WTC11 (cell line): ENCODE data around the gene SNAPC4.

Experiments
- SP1 ChIP-seq: sonication (generic); formaldehyde crosslinking; conservative IDR thresholded peaks from 2 replicates; pipeline ENCODE4 v1.8.1; 2022; ENCODE audit warnings: missing genetic modification reagents
- ZNF416 ChIP-seq: fragments of 250-450 bp; sonication (Bioruptor Pico); IDR thresholded peaks from 2 replicates; pipeline ENCODE4 v1.9.0; 2021; ENCODE audit warnings: mild to moderate bottlenecking, inconsistent platforms
- TF ChIP-seq, protein P1 (sequence below): fragments of 200-600 bp; IDR thresholded peaks from 2 replicates; pipeline ENCODE4 v1.8.0; 2022; ENCODE audit warnings: antibody characterized with exemption
- TF ChIP-seq, protein P2 (sequence below): sonication (generic); formaldehyde crosslinking; IDR thresholded peaks from 2 replicates; pipeline ENCODE4 v1.8.1; 2023; ENCODE audit warnings: mild to moderate bottlenecking, missing genetic modification reagents, borderline replicate concordance

- TF ChIP-seq, protein P1, sequence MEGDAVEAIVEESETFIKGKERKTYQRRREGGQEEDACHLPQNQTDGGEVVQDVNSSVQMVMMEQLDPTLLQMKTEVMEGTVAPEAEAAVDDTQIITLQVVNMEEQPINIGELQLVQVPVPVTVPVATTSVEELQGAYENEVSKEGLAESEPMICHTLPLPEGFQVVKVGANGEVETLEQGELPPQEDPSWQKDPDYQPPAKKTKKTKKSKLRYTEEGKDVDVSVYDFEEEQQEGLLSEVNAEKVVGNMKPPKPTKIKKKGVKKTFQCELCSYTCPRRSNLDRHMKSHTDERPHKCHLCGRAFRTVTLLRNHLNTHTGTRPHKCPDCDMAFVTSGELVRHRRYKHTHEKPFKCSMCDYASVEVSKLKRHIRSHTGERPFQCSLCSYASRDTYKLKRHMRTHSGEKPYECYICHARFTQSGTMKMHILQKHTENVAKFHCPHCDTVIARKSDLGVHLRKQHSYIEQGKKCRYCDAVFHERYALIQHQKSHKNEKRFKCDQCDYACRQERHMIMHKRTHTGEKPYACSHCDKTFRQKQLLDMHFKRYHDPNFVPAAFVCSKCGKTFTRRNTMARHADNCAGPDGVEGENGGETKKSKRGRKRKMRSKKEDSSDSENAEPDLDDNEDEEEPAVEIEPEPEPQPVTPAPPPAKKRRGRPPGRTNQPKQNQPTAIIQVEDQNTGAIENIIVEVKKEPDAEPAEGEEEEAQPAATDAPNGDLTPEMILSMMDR: no peak
- TF ChIP-seq ZNF416 (CRISPR knock-in tag) (no peak), SP1 (CRISPR knock-in tag) (no peak)
- TF ChIP-seq, protein P2, sequence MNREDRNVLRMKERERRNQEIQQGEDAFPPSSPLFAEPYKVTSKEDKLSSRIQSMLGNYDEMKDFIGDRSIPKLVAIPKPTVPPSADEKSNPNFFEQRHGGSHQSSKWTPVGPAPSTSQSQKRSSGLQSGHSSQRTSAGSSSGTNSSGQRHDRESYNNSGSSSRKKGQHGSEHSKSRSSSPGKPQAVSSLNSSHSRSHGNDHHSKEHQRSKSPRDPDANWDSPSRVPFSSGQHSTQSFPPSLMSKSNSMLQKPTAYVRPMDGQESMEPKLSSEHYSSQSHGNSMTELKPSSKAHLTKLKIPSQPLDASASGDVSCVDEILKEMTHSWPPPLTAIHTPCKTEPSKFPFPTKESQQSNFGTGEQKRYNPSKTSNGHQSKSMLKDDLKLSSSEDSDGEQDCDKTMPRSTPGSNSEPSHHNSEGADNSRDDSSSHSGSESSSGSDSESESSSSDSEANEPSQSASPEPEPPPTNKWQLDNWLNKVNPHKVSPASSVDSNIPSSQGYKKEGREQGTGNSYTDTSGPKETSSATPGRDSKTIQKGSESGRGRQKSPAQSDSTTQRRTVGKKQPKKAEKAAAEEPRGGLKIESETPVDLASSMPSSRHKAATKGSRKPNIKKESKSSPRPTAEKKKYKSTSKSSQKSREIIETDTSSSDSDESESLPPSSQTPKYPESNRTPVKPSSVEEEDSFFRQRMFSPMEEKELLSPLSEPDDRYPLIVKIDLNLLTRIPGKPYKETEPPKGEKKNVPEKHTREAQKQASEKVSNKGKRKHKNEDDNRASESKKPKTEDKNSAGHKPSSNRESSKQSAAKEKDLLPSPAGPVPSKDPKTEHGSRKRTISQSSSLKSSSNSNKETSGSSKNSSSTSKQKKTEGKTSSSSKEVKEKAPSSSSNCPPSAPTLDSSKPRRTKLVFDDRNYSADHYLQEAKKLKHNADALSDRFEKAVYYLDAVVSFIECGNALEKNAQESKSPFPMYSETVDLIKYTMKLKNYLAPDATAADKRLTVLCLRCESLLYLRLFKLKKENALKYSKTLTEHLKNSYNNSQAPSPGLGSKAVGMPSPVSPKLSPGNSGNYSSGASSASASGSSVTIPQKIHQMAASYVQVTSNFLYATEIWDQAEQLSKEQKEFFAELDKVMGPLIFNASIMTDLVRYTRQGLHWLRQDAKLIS: no peak
Measured at GRCh38 chr9:136401173-136401922, 1.4 kb upstream of the SNAPC4 start.
